NCI-H748 (cell line): ENCODE measurements around the gene HMGCL.
"Not testable (repeated sequence)": the region's sequence is repeated elsewhere in the genome, so short reads cannot be mapped to it uniquely, and the experiment has no call there.

Experiments
- DNase-seq: peaks from one replicate; lab custom pipeline; 2025; ENCODE audit not compliant: unreplicated experiment; lab: John Stamatoyannopoulos, UW

The HMGCL gene

GRCh38 chr1:23825076-23825761, at the start of gene HMGCL:
TSS of gene HMGCL (minus strand) at chr1:23825429. CDS start at chr1:23825415, 14 bp downstream.
- peak; percentile 89 for DNase-seq

DNA sequence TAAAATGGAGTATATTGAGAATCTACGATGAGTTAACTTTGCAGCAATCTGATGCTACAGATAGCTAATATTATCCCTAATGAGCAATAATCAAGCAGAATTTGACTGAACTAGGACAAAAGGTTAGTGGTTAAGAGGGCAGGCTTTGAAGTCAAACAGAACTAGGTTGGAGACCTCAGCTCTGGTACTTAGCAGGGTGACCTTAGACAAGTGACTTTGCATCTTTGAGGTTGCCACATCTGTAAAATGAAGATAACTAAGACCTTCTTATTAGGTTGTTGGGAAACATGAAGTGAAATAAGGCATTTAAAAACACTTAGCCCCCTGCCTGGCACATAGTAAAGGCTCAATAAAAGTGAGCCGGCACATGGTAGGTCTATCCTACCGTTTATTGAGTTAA, 47.2 kb upstream of the HMGCL start:
- no peak for DNase-seq

DNA sequence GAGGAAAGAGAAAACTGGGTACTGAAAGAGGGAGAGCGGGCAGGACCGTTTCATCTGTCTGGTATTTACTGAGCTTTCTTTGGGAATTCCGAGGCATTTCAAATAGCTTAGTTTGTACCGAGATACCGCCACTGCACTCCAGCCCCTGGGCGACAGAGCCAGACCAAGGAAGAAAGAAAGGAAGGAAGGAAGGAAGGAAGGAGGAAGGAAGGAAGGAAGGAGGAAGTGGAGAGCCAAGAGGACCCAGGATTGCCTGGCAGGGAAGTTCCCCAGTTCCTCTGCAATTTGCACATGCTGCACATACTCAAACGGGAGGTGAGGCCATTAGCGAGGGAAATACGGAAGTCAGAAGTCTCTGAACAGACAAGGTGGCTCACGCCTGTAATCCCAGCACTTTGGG, 43.8 kb upstream of the HMGCL start:
- DNase-seq: no peak

GRCh38 chr1:23868557-23869016, 43.4 kb upstream of the HMGCL start:
- DNase-seq: no peak

GRCh38 chr1:23867895-23868556, 42.8 kb upstream of the HMGCL start, which contains the start of gene FUCA1:
TSS of gene FUCA1 (minus strand) at chr1:23868290. CDS start at chr1:23868286, 4 bp downstream.
- peak; percentile 95 for DNase-seq

DNA sequence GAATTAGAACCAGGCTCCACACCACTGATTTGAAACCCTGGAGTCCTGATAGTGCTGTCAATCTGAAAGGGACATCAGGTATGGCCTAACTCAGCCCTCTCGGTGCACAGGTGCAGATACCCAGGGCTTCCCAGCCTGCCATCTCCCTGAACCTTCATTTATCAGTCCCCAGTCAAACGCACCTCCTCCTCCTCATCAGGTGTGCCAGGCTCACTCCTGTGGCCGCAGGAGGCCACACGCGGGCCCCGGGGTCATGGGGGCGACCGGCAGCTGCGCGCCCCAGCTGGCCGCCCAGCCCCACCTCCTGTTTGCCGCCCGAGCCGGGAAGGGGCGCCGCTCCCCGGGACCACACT, 42.3 kb upstream of the HMGCL start:
- no peak for DNase-seq

DNA sequence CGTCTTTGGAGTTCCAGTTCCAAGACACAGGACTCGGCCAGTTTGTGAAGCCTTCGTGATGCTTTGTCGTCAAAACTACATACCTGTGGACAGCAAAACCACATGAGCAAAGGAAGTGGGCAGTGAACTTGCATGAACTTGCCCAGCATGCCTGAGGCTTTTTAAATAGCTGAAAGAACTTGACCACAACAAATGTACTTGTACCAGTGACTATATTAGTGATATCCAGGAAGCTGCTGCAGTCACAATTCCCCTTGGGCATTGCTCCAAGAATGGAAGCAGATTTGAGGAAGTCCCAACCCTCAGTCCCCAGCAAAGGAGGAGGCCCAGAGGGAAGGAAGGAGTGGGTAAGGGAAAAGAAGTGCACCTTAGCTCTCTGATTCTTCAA, 40.3 kb upstream of the HMGCL start:
- DNase-seq: no peak

DNA sequence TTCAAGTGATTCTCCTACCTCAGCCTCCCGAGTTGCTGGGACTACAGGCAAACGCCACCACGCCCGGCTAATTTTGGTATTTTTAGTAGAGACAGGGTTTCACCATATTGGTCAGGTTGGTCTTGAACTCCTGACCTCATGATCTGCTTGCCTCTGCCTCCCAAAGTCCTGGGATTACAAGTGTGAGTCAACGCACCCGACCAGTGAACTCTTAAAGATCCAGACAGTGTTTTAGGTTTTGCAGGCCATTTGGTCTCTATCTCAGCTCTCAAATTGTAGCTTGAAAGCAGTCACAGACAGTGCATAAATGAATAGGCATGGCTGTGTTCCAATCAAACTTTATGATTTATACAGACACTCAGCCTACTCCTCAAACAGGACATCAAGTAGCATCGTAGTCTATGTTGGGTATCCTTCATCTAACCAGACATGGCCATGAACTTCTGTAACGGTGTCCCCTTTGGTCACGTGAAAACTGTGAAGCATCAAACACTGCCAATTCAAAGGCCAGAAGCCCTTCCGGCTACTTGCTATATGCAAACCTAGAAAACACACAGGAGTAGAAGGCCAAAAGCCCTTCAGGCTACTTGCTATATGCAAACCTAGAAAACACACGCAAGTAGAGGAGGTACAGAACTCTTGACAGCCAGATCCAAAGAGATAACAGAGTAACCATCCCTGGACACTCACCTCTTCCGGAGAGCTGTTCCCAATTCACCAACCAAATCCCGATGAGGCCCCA, 39.7 kb upstream of the HMGCL start:
- DNase-seq: no peak

DNA sequence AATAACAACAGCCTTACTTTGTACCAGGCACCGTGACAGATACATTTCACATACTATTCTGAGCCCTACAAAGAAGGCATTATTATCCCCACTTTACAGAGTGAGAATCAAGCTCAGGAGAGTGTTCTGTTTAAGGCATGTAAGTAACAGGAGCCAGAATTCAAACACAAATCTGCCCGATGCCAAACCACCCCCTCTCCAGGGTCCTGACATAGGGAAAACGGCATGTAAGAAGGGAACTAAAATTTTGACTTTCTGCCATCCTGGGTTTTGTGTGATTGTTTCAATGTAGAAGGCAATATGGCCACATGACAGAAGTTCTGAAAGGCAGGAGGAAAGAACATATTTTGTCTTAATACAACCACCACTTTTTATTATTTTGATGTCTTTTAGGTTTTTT, 37.4 kb upstream of the HMGCL start:
- DNase-seq: no peak

DNA sequence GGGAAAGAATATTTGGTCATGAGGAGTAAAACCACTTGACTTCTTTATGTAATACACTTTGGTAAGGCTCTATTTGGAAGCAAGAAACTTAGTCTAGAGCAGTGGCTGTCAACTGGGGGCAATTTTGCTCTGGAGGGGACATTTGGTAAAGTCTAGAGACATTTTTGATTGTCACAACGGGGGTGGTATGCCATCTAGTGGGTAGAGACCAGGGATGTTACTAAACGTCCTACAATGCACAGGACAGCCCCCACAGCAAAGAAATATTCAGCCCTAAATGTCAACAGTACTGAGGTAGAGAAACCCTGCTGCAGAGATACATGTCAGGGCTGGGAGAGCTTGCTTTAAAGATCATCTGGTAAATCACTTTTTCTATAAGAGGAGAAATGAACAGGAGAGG, 29.3 kb upstream of the HMGCL start:
- DNase-seq: no peak

DNA sequence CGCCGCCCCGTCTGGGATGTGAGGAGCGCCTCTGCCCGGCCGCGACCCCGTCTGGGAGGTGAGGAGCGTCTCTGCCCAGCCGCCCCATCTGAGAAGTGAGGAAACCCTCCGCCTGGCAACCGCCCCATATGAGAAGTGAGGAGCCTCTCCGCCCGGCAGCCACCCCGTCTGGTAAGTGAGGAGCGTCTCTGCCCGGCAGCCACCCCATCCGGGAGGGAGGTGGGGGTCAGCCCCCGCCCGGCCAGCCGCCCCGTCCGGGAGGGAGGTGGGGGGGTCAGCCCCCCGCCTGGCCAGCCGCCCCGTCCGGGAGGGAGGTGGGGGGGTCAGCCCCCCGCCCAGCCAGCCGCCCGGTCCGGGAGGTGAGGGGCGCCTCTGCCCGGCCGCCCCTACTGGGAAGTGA, 27.9 kb upstream of the HMGCL start:
- not testable (repeated sequence) for DNase-seq

DNA sequence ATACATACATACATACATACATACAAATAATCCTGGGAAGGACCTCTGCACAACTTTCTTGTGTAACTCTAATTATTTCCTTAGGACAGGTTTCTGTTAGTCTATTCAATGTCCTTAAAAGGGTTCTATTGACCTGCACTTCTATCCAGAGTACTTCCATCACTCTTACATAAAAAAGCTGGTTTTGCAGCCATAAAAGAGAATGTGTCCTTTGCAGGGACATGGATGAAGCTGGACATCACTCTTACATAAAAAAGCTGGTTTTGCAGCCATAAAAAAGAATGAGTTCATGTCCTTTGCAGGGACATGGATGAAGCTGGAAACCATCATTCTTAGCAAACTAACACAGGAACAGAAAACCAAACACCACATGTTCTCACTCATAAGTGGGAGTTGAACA, 26.2 kb upstream of the HMGCL start:
- not testable (repeated sequence) for DNase-seq

- no peak for DNase-seq
Measured at GRCh38 chr1:23848673-23849616, 23.7 kb upstream of the HMGCL start.

DNA sequence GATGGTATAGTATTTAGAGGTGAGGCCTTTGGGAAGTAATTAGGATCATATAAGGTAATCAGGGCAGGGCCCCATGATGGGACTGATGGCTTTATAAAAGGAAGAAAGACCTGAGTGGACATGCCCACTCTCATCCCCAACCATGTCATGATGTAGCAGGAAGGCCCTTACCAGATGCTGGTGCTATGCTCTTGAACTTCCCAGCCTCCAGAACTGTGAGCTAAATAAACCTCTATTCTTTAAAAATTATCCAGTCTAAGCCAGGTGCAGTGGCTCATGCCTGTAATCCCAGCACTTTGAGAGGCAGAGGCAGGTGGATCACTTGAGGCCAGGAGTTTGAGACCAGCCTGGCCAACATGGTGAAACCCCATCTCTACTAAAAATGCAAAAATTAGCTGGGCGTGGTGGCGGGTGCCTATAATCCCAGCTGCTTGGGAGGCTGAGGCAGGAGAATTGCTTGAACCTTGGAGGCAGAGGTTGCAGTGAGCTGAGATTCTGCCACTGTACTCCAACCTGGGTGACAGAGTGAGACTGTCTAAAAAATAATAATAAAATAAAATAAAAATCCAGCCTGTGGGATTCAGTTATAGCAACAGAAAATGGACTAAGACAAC, 22.4 kb upstream of the HMGCL start:
- not testable (repeated sequence) for DNase-seq

DNA sequence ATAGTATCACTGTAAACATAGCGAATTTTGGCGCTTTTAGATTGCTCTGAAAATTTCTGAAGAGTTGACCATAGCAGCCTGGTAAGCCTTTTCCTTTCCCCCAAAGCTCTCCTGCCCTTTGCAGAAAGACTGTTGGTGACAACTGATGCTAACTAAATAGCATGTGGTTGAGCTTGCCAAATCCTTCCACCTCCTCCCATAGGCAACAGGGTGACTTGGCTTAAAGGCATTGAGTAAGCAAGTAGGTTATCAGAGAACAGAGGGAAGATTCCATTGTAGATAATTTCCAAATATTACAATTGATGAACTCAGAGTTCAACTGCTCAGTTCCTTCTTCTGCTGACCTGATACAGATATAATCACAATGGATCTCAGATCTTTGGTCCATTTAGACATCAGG, 19.9 kb upstream of the HMGCL start:
- no peak for DNase-seq

- no peak for DNase-seq
Measured at GRCh38 chr1:23843644-23844043, 18.4 kb upstream of the HMGCL start.

GRCh38 chr1:23838401-23838866, 13.2 kb upstream of the HMGCL start:
- DNase-seq: peak; percentile 50

DNA sequence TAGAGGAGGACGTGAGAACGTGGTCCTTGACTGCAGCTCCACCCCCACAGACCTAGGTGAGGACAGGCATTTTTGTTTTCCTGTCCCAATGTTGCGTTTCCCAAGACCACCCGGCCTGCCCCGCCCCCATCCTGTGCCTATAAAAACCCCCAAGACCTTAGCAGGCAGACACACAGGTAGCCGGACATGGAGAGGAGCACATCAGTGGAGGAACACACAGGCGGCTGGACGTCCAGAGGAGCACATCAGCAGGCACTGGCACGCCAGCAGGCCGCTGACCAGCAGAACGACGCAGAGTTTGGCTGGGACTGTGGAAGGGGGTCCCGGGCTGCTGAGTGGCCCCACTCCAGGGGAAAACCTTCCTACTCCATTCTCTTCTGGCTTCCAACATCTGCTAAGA, 12.7 kb upstream of the HMGCL start:
- DNase-seq: no peak

DNA sequence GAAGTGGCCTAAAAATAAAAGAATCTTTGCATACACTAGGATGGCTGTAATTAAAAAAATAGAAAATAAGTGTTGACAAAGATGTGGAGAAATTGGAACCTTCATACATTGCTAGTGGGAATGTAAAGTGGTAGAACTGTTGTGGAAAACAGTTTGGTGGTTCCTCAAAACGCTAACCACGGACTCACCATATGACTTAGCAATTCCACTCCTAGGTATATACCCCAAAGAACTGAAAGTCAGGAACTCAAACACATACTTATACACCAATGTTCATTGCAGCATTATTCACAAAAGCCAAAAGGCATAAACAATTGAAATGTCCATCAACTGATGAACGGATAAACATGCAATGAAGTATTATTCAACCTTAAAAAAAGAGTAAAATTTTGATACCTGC, 10.8 kb upstream of the HMGCL start:
- no peak for DNase-seq

DNA sequence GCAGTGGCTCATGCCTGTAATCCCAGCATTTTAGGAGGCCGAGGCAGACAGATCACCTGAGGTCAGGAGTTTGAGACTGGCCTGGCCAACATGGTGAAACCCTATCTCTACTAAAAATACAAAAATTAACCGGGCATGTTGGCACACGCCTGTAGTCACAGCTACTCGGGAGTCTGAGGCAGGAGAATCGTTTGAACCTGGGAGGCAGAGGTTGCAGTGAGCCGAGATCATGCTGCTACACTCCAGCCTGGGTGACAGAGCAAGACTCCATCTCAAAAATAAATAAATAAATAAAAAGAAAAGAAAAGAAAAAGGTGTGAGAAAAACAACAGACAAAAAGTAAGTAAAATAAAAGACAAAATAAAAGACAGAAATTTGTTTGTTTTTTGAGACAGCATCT, 8.9 kb upstream of the HMGCL start:
- DNase-seq: not testable (repeated sequence)
